HepG2 (cell line): ENCODE measurements around the gene FCHO1. TPM values are rescaled to one million over a fixed set of nuclear protein-coding genes. Genes with fewer than 3 reads are reported as not detected.

ENCODE experiments used
- ELK4 ChIP-seq: sonication (generic); formaldehyde crosslinking; IDR thresholded peaks from 2 replicates; pipeline ENCODE4 v1.9.0; 2021; ENCODE audit warnings: missing genetic modification reagents, borderline replicate concordance
- FOXJ3 ChIP-seq: sonication (generic); formaldehyde crosslinking; IDR thresholded peaks from 2 replicates; pipeline ENCODE4 v1.4.0; 2020; ENCODE audit warnings: missing genetic modification reagents, mild to moderate bottlenecking, borderline replicate concordance
- KLF16 ChIP-seq, 2 experiments: sonication (generic) in 1 of 2; formaldehyde crosslinking in 1 of 2; IDR thresholded peaks; 2 replicates each; pipeline versions ENCODE4 v1.6.1 to v1.8.0; 2016 to 2023; ENCODE audit warnings: missing genetic modification reagents in 2 of 2, missing compliant biosample characterization in 1 of 2
- MAFG ChIP-seq: sonication (generic); formaldehyde crosslinking; IDR thresholded peaks from 2 replicates; pipeline ENCODE4 v1.5.1; 2020; ENCODE audit warnings: mild to moderate bottlenecking, missing genetic modification reagents
- MTF1 ChIP-seq: sonication (generic); formaldehyde crosslinking; IDR thresholded peaks from 2 replicates; pipeline ENCODE4 v1.5.0; 2020; ENCODE audit warnings: missing genetic modification reagents
- NFAT5 ChIP-seq: sonication (generic); formaldehyde crosslinking; IDR thresholded peaks from 2 replicates; pipeline ENCODE4 v1.4.0; 2020; ENCODE audit warnings: missing genetic modification reagents
- PITX1 ChIP-seq: sonication (generic); formaldehyde crosslinking; IDR thresholded peaks from 2 replicates; pipeline ENCODE4 v1.5.1; 2020; ENCODE audit warnings: mild to moderate bottlenecking, missing genetic modification reagents
- REXO4 ChIP-seq: sonication (generic); formaldehyde crosslinking; IDR thresholded peaks from 2 replicates; pipeline ENCODE4 v1.8.0; 2022; ENCODE audit warnings: missing genetic modification reagents, mild to moderate bottlenecking, borderline replicate concordance
- RNF2 ChIP-seq: fragments of 450-650 bp; conservative IDR thresholded peaks from 2 replicates; pipeline ENCODE4 v1.6.1; 2016; ENCODE audit warnings: low read depth
- ZIK1 ChIP-seq: sonication (generic); formaldehyde crosslinking; IDR thresholded peaks from 2 replicates; pipeline ENCODE4 v1.5.0; 2020; ENCODE audit warnings: mild to moderate bottlenecking, low read depth, missing genetic modification reagents, borderline replicate concordance
- ZNF253 ChIP-seq: sonication (generic); formaldehyde crosslinking; IDR thresholded peaks from 2 replicates; pipeline ENCODE4 v1.8.0; 2022; ENCODE audit warnings: mild to moderate bottlenecking, missing genetic modification reagents, borderline replicate concordance
- ZNF530 ChIP-seq: sonication (generic); formaldehyde crosslinking; IDR thresholded peaks from 2 replicates; pipeline ENCODE4 v1.5.0; 2020; ENCODE audit warnings: low read depth, mild to moderate bottlenecking, missing genetic modification reagents
- ZNF670 ChIP-seq: sonication (generic); formaldehyde crosslinking; IDR thresholded peaks from 2 replicates; pipeline ENCODE4 v1.8.0; 2022; ENCODE audit warnings: mild to moderate bottlenecking, missing genetic modification reagents, borderline replicate concordance
- polyA plus RNA-seq, 8 experiments: library from polyadenylated mRNA; depleted of rRNA in 3 of 8; stranded (reverse) in 7 of 8; unstranded in 1 of 8; fragments of >200 nt; fragmentation: Illumina TruSeq in 4 of 8; extraction: Trizol in 4 of 8; gene quantifications; 2 replicates each; pipeline versions ENCODE4 v1.2.1 to v1.2.3, GENCODE V29; 2011 to 2016; ENCODE audit warnings: low read depth in 4 of 8, missing spikeins in 1 of 8, mixed read lengths in 1 of 8; ENCODE audit not compliant: insufficient read depth in 1 of 8
- total RNA-seq, 5 experiments: library from RNA; depleted of rRNA; stranded (reverse); fragments of >200 nt; fragmentation: Illumina TruSeq; extraction: Trizol; gene quantifications; 2 replicates each; pipeline ENCODE4 v1.2.3, GENCODE V29; 2016; ENCODE audit warnings: low read depth in 1 of 5
- TF ChIP-seq, protein P1 (sequence below): sonication (generic); formaldehyde crosslinking; IDR thresholded peaks from 2 replicates; pipeline ENCODE4 v1.4.0; 2020; ENCODE audit warnings: missing genetic modification reagents, borderline replicate concordance
- TF ChIP-seq, protein P2 (sequence below): sonication (generic); formaldehyde crosslinking; IDR thresholded peaks from 2 replicates; pipeline ENCODE4 v1.5.1; 2020; ENCODE audit warnings: mild to moderate bottlenecking, missing genetic modification reagents, moderate library complexity

The FCHO1 gene
- total and polyA plus RNA-seq, 2 of the 13 experiments (the other 11 are each of a cell fraction or from before 2014, with no cell fraction given), result 1.3 to 3.1 TPM

DNA sequence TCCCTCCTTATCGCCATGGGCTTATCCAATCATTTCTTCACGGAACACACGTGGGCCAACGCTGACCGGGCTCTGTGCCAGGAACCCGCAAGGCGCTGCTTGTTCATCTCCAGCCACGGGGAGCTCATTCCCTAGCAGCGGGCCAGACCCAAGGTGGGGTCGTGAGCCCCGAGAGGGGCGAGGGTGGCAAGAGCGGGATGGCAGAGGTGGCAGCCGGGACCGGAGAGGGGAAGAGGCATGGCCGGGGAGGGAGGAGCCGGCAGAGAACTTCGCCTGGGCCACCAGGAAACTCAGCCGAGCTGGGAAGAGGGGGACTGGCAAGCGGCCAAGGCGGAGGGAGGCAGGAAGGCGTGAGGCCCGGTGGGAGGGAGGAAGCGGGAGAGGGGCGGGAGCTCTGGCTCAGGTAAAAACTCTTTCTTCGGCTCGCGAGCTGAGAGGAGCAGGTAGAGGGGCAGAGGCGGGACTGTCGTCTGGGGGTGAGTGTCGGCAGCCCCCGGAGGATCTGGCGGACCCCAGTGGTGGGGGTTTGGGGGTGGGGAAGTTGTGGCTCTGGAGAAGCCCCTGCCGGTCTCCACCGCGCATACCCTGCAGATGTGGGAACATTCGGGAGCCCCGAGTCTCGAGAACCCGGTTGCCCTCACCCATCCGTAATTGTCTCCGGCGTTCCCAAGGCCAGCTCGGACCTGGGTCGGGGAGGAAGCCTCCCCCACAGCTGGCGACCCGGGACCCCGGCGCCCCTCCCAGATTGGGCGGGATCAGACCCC lies 43.6 kb downstream of the FCHO1 start, which contains the start of gene B3GNT3 (continued):
- TF ChIP-seq ELK4 (no peak), FOXJ3 (CRISPR knock-in tag) (no peak), ZNF253 (no peak), MTF1 (no peak), KLF16 (CRISPR knock-in tag; IDR thresholded peaks at IDR 0.05) (no peak), RNF2 (0 out of 2 replicates have a peak, but pooled peaks have one; percentile 43), PITX1 (CRISPR knock-in tag) (no peak), NFAT5 (CRISPR knock-in tag) (no peak), ZNF670 (CRISPR knock-in tag) (no peak), ZIK1 (no peak), ZNF530 (no peak), MAFG (CRISPR knock-in tag) (no peak), REXO4 (CRISPR knock-in tag) (no peak)
- TF ChIP-seq, protein P1, sequence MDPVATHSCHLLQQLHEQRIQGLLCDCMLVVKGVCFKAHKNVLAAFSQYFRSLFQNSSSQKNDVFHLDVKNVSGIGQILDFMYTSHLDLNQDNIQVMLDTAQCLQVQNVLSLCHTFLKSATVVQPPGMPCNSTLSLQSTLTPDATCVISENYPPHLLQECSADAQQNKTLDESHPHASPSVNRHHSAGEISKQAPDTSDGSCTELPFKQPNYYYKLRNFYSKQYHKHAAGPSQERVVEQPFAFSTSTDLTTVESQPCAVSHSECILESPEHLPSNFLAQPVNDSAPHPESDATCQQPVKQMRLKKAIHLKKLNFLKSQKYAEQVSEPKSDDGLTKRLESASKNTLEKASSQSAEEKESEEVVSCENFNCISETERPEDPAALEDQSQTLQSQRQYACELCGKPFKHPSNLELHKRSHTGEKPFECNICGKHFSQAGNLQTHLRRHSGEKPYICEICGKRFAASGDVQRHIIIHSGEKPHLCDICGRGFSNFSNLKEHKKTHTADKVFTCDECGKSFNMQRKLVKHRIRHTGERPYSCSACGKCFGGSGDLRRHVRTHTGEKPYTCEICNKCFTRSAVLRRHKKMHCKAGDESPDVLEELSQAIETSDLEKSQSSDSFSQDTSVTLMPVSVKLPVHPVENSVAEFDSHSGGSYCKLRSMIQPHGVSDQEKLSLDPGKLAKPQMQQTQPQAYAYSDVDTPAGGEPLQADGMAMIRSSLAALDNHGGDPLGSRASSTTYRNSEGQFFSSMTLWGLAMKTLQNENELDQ (CRISPR knock-in tag), result no peak
- TF ChIP-seq, protein P2, sequence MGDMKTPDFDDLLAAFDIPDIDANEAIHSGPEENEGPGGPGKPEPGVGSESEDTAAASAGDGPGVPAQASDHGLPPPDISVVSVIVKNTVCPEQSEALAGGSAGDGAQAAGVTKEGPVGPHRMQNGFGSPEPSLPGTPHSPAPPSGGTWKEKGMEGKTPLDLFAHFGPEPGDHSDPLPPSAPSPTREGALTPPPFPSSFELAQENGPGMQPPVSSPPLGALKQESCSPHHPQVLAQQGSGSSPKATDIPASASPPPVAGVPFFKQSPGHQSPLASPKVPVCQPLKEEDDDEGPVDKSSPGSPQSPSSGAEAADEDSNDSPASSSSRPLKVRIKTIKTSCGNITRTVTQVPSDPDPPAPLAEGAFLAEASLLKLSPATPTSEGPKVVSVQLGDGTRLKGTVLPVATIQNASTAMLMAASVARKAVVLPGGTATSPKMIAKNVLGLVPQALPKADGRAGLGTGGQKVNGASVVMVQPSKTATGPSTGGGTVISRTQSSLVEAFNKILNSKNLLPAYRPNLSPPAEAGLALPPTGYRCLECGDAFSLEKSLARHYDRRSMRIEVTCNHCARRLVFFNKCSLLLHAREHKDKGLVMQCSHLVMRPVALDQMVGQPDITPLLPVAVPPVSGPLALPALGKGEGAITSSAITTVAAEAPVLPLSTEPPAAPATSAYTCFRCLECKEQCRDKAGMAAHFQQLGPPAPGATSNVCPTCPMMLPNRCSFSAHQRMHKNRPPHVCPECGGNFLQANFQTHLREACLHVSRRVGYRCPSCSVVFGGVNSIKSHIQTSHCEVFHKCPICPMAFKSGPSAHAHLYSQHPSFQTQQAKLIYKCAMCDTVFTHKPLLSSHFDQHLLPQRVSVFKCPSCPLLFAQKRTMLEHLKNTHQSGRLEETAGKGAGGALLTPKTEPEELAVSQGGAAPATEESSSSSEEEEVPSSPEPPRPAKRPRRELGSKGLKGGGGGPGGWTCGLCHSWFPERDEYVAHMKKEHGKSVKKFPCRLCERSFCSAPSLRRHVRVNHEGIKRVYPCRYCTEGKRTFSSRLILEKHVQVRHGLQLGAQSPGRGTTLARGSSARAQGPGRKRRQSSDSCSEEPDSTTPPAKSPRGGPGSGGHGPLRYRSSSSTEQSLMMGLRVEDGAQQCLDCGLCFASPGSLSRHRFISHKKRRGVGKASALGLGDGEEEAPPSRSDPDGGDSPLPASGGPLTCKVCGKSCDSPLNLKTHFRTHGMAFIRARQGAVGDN (CRISPR knock-in tag), result peak; percentile 88
